ENCODE results near the gene RERE. TPM values are rescaled to one million over a fixed set of nuclear protein-coding genes. Genes with fewer than 3 reads are reported as not detected.
A peak's percentile ranks its signal among the peaks of the same experiment; 100 is the strongest.

The RERE gene
- total RNA-seq, 1 donor from 2014 or later = 115 TPM

DNA sequence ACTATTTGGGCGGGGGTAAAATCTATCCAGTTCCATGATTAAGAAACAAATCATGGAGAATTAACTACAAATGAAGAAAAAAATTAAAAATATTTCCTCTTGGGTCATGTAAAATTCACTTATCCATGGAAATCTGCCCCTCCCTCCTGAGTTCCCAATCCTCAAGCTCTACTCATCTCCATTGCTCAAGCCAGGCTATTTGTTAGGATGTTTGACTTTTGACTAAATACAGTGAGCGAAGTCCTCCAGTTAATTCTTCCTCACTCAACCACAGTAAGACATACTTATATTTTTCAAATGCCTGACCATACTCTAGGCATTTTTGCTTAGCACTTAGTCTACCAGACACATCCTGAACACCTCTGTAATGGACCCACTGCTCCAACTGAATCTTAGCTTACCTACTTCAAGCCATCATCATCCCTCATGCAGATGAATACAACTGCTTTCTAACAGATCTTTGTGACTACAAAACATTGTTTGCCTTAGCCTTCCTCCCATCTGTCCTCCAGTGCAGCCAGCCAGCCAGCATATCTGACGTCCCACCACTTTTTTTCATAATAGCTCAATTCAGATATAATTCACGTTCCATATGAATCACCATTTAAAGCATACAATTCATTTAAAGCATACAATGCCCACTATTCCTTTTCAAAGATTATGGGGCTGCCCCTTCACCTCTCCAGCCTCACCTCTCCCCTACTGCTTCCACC is 154.2 kb downstream of the RERE start:
- intact Hi-C loops (cut with micrococcal nuclease) = no loop called here
- DNase-seq = no peak
- no peak for ATAC-seq

DNA sequence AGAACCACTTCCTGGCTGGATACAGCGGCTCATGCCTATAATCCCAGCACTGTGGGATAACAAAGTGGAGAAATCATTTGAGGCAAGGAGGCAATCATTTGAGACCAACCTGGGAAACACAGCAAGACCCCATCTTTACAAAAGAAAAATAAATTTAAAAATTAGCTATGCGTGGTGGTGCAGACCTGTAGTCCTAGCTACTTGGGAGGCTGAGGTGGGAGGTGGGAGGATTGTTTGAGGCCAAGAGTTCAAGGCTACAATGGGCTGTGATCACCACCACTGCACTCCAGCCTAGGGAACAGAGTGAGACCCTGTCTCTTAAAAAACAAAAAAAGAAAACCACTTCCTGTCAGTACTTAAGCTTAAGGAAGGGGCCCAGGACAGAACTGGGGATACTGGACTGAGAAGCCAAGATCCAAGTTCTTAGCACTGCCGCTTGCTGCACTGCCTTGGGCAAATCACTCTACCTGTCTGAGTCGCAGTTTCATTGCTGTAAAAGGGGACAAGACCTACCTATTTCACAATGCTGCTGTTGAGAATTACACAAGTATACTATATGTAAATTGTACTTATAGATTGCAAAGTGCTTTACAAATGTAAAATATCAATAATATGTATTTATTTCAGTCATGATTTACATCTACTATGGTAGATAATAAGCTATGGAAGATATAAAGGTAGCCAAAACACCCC is 154.9 kb downstream of the RERE start:
- no peak for DNase-seq
- intact Hi-C loops (cut with micrococcal nuclease) = no loop called here
- ATAC-seq = no peak

DNA sequence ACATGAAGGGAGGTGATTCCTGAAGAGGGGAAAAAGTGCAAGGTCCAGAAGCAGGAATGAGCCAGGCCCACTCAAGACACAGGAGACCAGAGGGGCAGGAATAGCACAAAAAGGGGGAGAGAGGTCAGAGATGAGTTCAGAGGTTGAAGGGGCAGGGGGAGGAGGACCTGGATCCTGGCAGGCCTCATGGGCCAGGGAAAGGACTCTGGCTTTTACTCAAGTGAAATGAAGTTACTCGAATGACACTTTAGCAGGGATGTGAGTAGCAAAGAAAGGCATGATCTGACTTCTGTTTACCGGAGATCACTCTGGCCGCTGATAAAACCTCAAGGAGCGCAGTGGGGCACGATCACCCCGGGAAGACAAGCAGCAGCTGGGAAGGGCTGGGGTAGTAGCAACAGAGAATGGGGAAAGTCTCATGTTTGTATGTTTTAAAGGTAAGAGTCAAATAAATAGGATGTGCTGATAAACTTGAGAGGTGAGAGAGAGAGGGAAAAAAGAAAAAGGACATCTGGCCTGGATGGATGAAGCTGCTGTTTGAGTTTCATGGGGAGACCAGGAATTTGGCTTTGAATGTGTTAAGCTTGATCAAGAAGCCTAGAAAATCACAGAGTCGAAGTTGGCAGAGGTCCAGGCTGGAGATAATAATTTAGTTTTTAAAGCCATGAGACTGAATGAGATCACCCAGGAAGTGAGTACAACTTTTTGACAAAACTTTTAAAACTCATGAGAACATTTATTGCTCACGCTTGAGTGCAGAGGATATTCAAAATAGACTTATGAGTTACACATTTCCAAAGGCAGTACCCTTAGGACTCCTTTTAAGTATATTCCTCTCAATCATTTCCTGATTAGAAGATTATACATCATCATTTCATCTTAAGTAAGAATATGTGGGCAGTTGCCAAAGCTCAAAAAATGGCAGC is 156.0 kb downstream of the RERE start:
- intact Hi-C loops (cut with micrococcal nuclease) = no loop called here
- DNase-seq (no peak), ATAC-seq (peak; percentile 40)

DNA sequence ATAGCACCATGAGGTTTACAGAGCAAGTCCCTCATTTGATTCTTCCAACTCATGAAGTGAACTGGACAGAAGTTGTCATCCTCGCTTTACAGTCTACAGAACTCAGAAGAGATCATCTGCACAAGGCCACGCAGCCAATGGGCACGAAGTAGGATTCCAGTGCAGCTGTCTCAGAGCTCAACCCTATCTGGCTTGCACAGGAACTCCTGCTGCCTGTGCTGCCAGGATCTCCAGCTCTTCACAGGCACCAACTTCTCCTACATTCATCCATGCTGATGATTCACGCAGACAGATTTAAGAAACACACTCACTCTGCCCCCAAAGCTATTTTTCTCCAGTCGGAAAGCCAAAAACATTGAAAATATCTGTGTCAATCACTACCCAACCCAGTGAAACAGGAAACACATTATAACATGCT is 157.0 kb downstream of the RERE start:
- DNase-seq (peak; percentile 63), ATAC-seq (peak; percentile 87)
- intact Hi-C loops (cut with micrococcal nuclease) = no loop called here

DNA sequence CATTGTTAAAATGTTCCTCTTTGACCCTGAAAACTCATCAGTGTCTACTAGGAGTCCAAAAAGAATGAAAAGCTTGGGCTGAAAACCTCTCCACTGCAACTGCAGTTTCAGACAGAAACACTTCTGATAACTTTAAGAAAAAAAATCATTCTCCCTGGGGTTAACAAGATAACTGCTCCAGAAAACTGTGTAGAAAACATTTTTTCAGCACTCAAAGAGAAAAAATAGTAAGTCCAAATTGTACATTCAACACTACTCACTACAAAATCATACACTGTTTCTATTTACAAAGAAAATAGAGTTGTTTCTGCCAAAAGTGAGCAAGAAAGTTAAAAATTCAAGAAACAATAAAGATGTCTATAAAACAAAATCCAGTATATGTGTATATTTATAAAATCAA is 157.8 kb downstream of the RERE start:
- DNase-seq = no peak
- intact Hi-C loops (cut with micrococcal nuclease) = no loop called here
- no peak for ATAC-seq

DNA sequence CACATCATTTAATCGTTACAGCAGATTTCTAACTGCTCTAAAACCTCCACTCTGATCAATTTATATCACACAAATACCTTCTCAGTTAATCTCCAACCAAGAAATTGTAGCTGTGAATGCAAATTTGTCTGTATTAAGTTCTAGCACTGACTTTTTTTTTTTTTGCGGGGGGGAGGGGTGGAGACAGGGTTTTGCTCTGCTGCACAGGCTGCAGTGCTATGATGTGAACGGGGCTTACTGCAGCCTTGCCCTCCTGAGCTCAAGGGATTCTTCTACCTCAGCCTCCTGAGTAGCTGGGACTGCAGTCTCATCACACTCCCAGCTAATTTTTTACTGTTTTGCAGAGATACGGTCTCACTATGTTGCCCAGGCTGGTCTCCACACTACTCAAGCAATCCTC is 163.6 kb downstream of the RERE start:
- no peak for DNase-seq
- no peak for ATAC-seq
- intact Hi-C loops (cut with micrococcal nuclease) = no loop called here

DNA sequence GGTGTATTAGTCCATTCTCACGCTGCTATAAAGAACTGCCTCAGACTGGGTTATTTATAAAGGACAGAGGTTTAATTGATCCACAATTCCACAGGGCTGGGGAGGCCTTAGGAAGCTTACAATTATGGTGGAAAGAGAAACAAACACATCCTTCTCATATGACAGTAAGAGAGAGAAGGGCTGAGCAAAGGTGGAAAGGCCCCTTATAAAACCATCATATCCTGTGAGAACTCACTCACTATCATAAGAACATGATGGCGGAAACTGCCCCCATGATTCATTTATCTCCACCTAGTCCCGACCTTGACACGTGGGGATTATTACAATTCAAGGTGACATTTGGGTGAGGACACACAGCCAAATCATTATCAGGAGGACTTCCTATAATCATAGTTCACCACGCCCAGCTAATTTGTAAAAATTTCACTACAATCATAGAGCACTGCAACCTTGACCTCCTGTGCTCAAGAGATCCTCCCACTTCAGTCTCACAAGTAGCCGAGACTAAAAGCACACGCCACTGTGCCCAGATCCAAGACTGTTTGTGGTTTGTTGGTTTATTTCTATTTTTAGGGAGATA is 164.9 kb downstream of the RERE start:
- ATAC-seq (peak; percentile 53), DNase-seq (no peak)
- intact Hi-C loops (cut with micrococcal nuclease) = no loop called here

DNA sequence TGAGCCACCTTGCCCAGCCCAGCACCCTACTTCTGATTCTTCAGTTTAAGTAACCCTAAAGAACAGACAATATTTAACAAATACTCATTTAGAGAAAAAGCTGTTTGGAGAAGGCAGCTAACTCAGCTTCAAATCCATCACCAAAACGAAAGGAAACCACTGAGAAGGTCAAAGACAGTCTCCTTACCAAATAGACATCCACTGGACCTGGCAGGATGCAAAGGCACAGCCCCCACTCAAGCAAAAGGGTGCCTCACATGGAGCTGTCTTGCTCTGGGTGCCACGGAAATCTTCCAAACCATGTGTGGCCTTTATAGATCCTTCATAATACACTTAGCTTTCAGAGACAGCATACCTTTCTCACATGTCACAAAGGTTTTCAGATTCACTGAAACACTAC is 165.5 kb downstream of the RERE start:
- intact Hi-C loops (cut with micrococcal nuclease) = no loop called here
- DNase-seq (no peak), ATAC-seq (peak; percentile 27)

DNA sequence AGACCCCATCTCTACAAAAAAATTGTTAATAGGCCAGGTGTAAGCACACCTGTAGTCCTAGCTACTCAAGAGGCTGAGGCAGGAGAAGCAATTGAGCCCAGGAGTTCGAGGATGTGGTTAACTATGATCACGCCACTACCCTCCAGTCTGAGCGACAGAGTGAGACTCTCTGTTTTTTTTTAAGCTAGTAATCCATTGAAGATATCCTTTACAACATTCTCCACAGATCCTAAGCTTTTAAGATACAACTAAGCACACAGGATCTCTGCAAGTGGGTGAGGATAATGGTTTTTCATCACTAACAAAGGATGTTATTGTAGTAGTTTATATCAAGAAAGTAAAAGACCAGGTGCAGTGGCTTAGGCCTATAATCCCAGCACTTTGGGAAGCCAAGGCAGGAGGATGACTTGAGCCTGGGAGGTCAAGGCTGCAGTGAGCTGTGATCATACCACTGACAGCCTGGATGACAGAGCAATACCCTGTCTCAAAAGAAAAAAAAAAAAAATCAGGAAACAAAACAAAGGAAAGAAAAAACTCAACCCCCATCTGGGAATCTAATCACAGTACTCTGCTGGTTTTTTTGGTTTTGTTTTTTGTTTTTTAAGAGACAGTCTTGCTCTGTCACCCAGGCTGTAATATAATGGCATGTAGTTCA is 166.1 kb downstream of the RERE start:
- peak; percentile 45 for ATAC-seq
- no peak for DNase-seq
- intact Hi-C loops (cut with micrococcal nuclease) = no loop called here

DNA sequence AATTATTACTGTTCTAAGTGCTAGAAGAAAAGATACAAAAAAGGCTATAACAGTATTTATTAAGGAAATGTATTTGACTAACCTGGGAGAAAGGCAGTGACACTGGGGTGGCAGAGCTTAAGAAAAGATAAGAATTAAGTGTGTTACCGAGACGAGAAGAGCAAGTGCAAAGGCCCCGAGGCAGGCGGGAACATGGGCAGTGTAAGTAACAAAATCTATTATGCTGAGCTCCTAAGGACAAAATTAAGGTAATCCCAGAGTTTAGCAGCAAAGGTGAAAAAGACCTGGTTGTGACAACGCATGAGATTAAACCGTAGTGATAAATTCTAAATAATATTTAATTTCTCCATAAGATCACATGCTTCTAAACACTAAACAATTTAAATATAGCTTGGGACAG is 167.6 kb downstream of the RERE start:
- ATAC-seq = no peak
- intact Hi-C loops (cut with micrococcal nuclease) = no loop called here
- no peak for DNase-seq

DNA sequence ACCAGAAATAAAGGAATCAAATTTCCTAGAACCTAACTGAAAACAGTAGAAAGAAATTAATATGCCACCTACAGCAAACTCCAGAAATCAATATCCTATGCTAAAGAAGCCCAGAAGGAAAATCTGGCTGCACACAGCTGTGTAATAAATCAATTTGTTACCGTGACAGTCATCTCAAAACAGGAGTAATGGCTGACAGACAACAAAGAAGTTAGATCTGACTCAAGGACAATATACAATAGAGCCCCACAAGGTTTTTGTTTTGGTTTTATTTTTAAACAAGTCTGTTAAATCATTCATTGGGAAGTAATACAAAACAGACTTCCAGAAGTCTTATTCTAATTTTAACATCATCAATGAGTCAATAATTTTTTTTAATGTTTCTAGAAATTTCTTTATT is 168.4 kb downstream of the RERE start:
- intact Hi-C loops (cut with micrococcal nuclease) = no loop called here
- no peak for DNase-seq
- no peak for ATAC-seq

DNA sequence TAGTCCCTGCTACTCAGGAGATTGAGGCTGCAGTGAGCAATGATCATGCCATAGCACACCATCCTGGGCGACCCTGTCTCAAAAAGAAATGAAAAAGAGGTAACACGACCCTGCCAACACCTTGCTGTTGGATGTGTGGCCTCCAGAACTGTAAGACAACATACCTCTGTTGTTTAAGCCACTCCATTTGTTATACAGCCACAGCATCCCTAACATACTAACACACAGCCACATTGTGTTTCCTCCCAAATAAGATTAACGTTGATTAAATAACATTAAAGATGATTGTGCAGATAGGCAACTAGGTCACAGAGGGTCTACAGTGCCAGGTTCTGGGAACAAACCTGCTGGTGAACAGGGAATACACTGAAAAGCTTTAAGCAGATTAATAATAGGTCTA is 170.4 kb downstream of the RERE start:
- DNase-seq (no peak), ATAC-seq (no peak)
- intact Hi-C loops (cut with micrococcal nuclease) = no loop called here

DNA sequence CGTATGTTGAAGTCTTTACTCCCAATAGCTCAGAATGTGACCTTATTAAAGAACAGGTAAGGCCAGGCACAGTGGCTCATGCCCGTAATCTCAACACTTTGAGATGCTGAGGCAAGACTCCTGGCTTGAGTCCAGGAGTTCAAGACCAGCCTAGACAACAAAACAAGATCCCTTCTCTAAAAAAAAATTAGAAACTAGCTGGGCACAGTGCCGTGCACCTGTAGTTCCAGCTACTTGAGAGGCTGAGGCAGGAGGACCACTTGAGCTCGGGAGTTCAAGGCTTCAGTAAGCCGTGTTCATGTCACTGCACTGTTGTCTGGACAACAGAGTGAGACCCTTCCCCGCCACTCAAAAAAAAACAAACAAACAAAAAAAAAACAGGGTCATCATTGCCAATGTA is 171.3 kb downstream of the RERE start:
- no peak for DNase-seq

DNA sequence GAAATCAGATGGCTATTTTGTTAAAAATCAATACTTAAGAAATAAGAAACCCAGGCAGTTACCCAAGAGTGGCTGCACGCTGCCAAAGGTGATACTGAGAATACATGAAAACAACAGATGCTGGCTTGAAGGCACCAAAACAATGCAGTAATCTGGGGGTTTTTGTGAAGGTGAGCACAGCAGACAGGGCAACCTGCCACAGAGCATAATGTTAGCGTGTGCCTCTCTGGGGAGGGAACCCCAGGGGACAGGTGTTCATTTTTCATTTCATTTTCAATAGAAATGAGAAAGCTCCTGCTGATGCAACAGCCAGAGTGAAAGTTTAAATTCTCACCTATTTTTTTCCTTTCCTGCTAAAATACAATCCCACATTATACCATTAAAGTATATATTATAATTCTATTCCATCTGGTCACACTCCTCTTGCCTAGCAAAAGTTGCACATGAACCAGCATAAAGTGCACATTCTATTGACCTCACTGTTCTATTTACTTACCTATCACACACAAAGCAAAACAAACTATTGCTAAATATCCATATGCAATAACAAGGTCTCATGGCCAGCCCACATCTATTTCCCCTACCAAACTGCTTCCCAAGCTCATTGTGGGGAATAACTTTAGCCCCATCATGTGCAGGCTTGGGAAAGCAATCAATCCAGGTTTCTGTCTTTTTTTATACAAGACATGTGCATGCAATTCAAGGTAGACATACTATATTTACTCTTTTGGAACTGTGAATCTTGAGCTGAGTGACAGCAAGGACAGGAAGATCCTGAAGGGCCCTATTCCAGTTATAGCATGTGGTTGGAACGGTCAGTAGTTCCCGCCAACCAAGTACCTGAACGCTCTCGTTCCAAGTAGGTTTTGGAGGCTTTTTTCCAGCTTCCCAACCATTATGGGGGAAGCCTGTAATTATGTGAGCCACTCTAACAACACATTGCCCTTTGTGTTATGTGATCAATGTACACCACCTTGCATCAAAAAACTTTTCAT is 173.6 kb downstream of the RERE start:
- intact Hi-C loops (cut with micrococcal nuclease) = no loop called here
- ATAC-seq (peak; percentile 47), DNase-seq (no peak)

More for the DNA sequence above, 171.3 kb downstream of the RERE start:
- ATAC-seq = no peak
- intact Hi-C loops (cut with micrococcal nuclease) = no loop called here

DNA sequence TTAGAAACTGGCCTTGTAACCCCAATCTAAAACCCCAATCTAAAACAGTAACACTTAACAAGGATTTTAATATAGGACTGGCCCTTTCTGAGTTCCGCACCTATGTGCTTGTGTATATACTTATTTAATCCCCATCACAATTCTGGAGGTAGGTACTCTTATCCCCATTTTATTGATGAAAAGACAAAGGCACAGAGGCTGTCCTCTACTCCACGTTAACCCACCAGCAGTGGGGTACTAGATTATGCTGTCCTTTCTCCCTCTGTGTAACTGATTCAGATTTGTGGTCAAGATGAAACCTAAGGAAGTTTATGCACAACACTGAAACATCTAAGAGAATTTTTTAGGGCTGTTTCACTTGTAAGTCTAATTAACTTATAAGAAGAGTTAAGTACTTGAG is 175.3 kb downstream of the RERE start:
- DNase-seq (no peak), ATAC-seq (no peak)
- intact Hi-C loops (cut with micrococcal nuclease) = no loop called here

DNA sequence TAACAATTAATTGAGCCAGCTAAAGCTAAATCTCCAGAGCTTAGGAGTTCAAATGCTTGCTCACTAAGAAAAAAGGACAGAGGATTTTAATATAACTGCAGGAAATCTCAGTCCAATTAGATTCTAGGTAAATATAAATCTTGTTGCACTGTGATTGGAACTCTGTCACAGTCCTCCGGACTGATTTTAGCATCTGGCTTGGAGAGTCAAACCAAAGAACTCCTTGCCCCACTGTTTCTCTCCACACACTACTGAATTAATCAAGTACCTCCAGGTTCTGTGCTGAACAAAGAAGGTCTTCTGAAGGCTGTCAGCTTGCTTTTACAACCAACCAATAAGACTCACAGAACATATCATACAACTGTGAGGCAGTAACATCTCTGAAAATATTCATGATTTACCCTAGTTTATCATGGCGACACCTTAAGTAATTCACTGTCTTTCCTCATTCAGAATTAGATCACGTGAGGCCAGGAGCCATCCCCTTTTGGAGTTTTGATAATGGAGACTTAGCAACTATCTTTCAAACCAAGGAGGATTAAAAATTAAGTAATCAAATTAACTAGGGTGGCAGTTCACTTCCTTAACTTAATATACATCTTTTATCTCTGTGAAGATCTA is 176.0 kb downstream of the RERE start:
- no peak for DNase-seq
- intact Hi-C loops (cut with micrococcal nuclease) = no loop called here
- no peak for ATAC-seq

DNA sequence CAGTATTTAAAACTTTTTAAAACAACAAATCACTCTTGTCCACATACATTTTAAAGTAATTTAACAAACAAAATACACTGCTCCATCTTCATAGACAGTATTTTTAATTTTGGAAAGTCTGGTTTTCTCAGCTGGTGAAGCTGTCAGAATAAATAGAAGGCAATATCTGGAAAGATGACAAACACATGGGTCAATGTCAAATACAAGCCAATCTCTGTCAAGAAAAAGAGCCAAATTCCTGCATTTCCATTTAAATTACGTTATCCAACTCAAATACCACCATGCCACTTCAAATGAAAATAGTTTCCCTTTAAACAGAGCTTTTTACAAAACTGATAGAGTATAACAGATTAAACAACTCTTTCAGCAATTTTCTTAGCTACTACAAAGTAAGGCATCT is 176.5 kb downstream of the RERE start:
- DNase-seq = no peak
- intact Hi-C loops (cut with micrococcal nuclease) = no loop called here
- ATAC-seq = no peak

DNA sequence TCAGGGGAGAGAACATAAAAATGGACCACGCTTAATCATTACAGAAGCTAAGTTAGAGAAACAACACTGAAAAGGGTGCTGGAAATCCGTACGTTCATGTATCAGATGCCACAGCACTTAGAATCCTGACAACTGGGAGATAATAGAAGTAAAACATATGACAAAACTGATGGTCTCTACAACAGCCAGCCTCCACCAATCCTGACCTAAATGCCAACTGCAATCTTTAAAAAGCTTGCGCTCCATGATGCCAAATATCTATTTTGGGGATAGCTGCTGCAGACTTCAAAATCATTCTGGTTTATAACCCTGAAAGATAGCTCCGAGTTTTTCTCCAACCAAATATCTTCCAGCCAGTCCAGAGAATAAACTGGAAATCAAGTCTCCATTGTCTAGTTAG is 178.3 kb downstream of the RERE start:
- intact Hi-C loops (cut with micrococcal nuclease) = no loop called here
- DNase-seq (no peak), ATAC-seq (peak; percentile 69)

All from left ventricle myocardium superior (tissue), 1 donor.